ENCODE measurements around the gene GRIN2B. TPM values are rescaled to one million over a fixed set of nuclear protein-coding genes. Genes with fewer than 3 reads are reported as not detected.

The GRIN2B gene
- total RNA-seq, 1 experiment from 2014 or later = 1.6 TPM

- Mint-ChIP-seq H3K4me1 (peaks cover 17% of the 10 kb centered on the region), H3K36me3 (no peaks in the 10 kb centered on the region), H3K27ac (no peak overlapping the region), H3K9me3 (no peaks in the 10 kb centered on the region), H3K4me3 (peak overlapping the region; percentile 92), H3K27me3 (ENCODE audit: low read depth) (peaks cover 74% of the 10 kb centered on the region)
- DNase-seq (ENCODE audit: low spot score) (peak; percentile 92), ATAC-seq (peak; percentile 84)
- TF ChIP-seq HMGXB4 (CRISPR knock-in tag; IDR thresholded peaks at IDR 0.05) = peak; percentile 54; the same call in 1 of the 2 replicates
- TF ChIP-seq, protein P1, sequence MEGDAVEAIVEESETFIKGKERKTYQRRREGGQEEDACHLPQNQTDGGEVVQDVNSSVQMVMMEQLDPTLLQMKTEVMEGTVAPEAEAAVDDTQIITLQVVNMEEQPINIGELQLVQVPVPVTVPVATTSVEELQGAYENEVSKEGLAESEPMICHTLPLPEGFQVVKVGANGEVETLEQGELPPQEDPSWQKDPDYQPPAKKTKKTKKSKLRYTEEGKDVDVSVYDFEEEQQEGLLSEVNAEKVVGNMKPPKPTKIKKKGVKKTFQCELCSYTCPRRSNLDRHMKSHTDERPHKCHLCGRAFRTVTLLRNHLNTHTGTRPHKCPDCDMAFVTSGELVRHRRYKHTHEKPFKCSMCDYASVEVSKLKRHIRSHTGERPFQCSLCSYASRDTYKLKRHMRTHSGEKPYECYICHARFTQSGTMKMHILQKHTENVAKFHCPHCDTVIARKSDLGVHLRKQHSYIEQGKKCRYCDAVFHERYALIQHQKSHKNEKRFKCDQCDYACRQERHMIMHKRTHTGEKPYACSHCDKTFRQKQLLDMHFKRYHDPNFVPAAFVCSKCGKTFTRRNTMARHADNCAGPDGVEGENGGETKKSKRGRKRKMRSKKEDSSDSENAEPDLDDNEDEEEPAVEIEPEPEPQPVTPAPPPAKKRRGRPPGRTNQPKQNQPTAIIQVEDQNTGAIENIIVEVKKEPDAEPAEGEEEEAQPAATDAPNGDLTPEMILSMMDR (IDR thresholded peaks at IDR 0.05) = peak; percentile 88
- TF ChIP-seq RORB (CRISPR knock-in tag; IDR thresholded peaks at IDR 0.05) = no peak
- POLR2A ChIA-PET = no interaction called here
- CTCF ChIA-PET = interaction anchor here (0.6 to 2.2 kb wide), 125 partner anchors 10 to 1110 kb away, joined by 3 to 42 read pairs (median 4); no protein-coding TSS in a partner anchor
Observed at GRCh38 chr12:13981990-13982389, 588 bp upstream of the GRIN2B start.

GRCh38 chr12:13980538-13981295, 685 bp downstream of the GRIN2B start:
- ChIA-PET CTCF (interaction anchor here (0.6 to 2.2 kb wide), 5 partner anchors 11 to 702 kb away, joined by 3 to 22 read pairs (median 19); no protein-coding TSS in a partner anchor), POLR2A (no interaction called here)
- Mint-ChIP-seq H3K36me3 (no peaks in the 10 kb centered on the region), H3K9me3 (no peaks in the 10 kb centered on the region), H3K27ac (no peak overlapping the region), H3K4me3 (peak overlapping the region; percentile 92), H3K4me1 (peaks cover 28% of the 10 kb centered on the region), H3K27me3 (ENCODE audit: low read depth) (peaks cover 82% of the 10 kb centered on the region)
- peak; percentile 44 for DNase-seq (ENCODE audit: low spot score)
- TF ChIP-seq HMGXB4 (CRISPR knock-in tag; IDR thresholded peaks at IDR 0.05) (0 out of 2 replicates have a peak, but pooled peaks have one; percentile 24), NR3C1 (CRISPR knock-in tag; conservative IDR thresholded peaks at IDR 0.05; ENCODE audit: low read depth) (no peak), ZNF232 (CRISPR knock-in tag; IDR thresholded peaks at IDR 0.05) (no peak), FOXP4 (CRISPR knock-in tag; IDR thresholded peaks at IDR 0.05) (peak; percentile 35; the same call in 1 of the 2 replicates), ZNF263 (CRISPR knock-in tag; IDR thresholded peaks at IDR 0.05; ENCODE audit: low read depth) (no peak), FOXP1 (CRISPR knock-in tag; IDR thresholded peaks at IDR 0.05; ENCODE audit: borderline replicate concordance) (peak; percentile 11; the same call in 1 of the 2 replicates)
- TF ChIP-seq, protein P2, sequence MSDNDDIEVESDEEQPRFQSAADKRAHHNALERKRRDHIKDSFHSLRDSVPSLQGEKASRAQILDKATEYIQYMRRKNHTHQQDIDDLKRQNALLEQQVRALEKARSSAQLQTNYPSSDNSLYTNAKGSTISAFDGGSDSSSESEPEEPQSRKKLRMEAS (CRISPR knock-in tag; IDR thresholded peaks at IDR 0.05) = 0 out of 2 replicates have a peak, but pooled peaks have one; percentile 34
- TF ChIP-seq, protein P3, sequence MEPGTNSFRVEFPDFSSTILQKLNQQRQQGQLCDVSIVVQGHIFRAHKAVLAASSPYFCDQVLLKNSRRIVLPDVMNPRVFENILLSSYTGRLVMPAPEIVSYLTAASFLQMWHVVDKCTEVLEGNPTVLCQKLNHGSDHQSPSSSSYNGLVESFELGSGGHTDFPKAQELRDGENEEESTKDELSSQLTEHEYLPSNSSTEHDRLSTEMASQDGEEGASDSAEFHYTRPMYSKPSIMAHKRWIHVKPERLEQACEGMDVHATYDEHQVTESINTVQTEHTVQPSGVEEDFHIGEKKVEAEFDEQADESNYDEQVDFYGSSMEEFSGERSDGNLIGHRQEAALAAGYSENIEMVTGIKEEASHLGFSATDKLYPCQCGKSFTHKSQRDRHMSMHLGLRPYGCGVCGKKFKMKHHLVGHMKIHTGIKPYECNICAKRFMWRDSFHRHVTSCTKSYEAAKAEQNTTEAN (CRISPR knock-in tag; IDR thresholded peaks at IDR 0.05) = peak; percentile 99
- peak; percentile 29 for ATAC-seq

Data from WTC11 (cell line).